Measurements from ENCODE around the gene MBD5.

DNA sequence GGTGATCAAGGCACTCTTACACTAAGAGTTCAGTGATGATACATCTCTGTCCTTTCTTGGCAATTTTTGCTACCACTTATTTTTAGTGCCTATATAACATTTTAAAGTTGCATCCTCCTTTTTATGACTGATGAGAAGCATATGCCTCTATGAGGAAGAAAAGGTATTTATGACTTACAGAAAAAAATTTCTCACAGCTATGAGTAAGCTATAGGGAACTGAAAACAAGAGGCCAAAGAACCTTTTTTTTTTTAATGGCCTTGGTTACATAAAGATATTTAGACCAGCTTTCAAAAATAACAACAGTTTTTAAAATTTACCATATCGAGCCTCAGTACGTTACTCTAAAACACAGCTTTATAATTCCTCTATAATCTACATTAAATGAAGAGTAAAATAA, 21.3 kb downstream of the MBD5 start:
- TF ChIP-seq CTCF (IDR thresholded peaks at IDR 0.05) (no peak), POLR2A (IDR thresholded peaks at IDR 0.05) (no peak)

Measured in Peyer's patch (tissue), 4 donors.